ACHN (cell line): ENCODE measurements around the gene SF1.

Source experiments
- DNase-seq: peaks from one replicate; pipeline ENCODE4 v3.0.0-alpha.2; 2015
- in situ Hi-C: cut with HindIII; loops from 2 replicates; pipeline ENCODE4 v1.10.0; 2017; ENCODE audit warnings: low sequenced_read_pairs, low pct_ligation_motif_present, low pct_unique_long_range_greater_than_20kb

SF1 gene

GRCh38 chr11:64802370-64803157 is 24.2 kb upstream of the SF1 start:
- in situ Hi-C loops: no loop called here
- no peak for DNase-seq

- in situ Hi-C loops: no loop called here
- DNase-seq: no peak
Observed at GRCh38 chr11:64801561-64802369, 23.4 kb upstream of the SF1 start.

- in situ Hi-C loops: no loop called here
- DNase-seq: no peak
Observed at GRCh38 chr11:64801158-64801464, 22.8 kb upstream of the SF1 start.

- in situ Hi-C loops: no loop called here
- no peak for DNase-seq
Observed at GRCh38 chr11:64800303-64801157, 22.2 kb upstream of the SF1 start.

- in situ Hi-C loops: no loop called here
- no peak for DNase-seq
Observed at GRCh38 chr11:64799623-64800302, 21.4 kb upstream of the SF1 start.

- no peak for DNase-seq
- in situ Hi-C loops: no loop called here
Observed at GRCh38 chr11:64799256-64799622, 20.9 kb upstream of the SF1 start.

GRCh38 chr11:64796757-64797541 is 18.6 kb upstream of the SF1 start:
- in situ Hi-C loops: no loop called here
- no peak for DNase-seq

GRCh38 chr11:64796047-64796756 is 17.9 kb upstream of the SF1 start:
- in situ Hi-C loops: no loop called here
- no peak for DNase-seq

- DNase-seq: no peak
- in situ Hi-C loops: no loop called here
Observed at GRCh38 chr11:64794526-64794925, 16.2 kb upstream of the SF1 start.

- in situ Hi-C loops: no loop called here
- DNase-seq: no peak
Observed at GRCh38 chr11:64793271-64794160, 15.2 kb upstream of the SF1 start.

- DNase-seq: no peak
- in situ Hi-C loops: no loop called here
Observed at GRCh38 chr11:64792482-64792881, 14.1 kb upstream of the SF1 start.

- in situ Hi-C loops: no loop called here
- no peak for DNase-seq
Observed at GRCh38 chr11:64791781-64792291, 13.5 kb upstream of the SF1 start.

- DNase-seq: no peak
- in situ Hi-C loops: no loop called here
Observed at GRCh38 chr11:64790205-64791095, 12.1 kb upstream of the SF1 start.

- in situ Hi-C loops: no loop called here
- no peak for DNase-seq
Observed at GRCh38 chr11:64789331-64790204, 11.2 kb upstream of the SF1 start.
